Endodermal cell (in vitro differentiated cells): ENCODE data around the gene DNAAF8. TPM values are rescaled to one million over a fixed set of nuclear protein-coding genes. Genes with fewer than 3 reads are reported as not detected.

Experiments used
- DNase-seq: peaks from one replicate; pipeline ENCODE4 v3.0.0-alpha.2; 2017
- H3K27ac ChIP-seq: 2 replicates; pipeline ENCODE4 v1.5.1; 2013; ENCODE audit warnings: mild to moderate bottlenecking, low read depth, low read length, moderate library complexity
- H3K27me3 ChIP-seq: 2 replicates; pipeline ENCODE4 v1.6.1; 2013; ENCODE audit warnings: mild to moderate bottlenecking, low read length, moderate library complexity; ENCODE audit not compliant: insufficient read depth, control insufficient read depth, poor library complexity, severe bottlenecking
- H3K36me3 ChIP-seq: 2 replicates; pipeline ENCODE4 v1.7.0; 2013; ENCODE audit warnings: mild to moderate bottlenecking, low read length, moderate library complexity; ENCODE audit not compliant: control insufficient read depth, insufficient read depth
- H3K4me1 ChIP-seq: one replicate; pipeline ENCODE4 v1.7.0; 2013; ENCODE audit warnings: low read length; ENCODE audit not compliant: control insufficient read depth, insufficient read depth
- H3K4me3 ChIP-seq: 2 replicates; pipeline ENCODE4 v1.5.1; 2013; ENCODE audit warnings: mild to moderate bottlenecking, low read length, moderate library complexity
- H3K9ac ChIP-seq: 2 replicates; pipeline ENCODE4 v1.6.1; 2013; ENCODE audit warnings: mild to moderate bottlenecking, low read length, moderate library complexity; ENCODE audit not compliant: poor library complexity, severe bottlenecking; ENCODE audit errors: extremely low read depth
- H3K9me3 ChIP-seq: 2 replicates; pipeline ENCODE4 v1.6.1; 2013; ENCODE audit warnings: mild to moderate bottlenecking, low read length, moderate library complexity; ENCODE audit not compliant: control insufficient read depth
- H3K27ac Mint-ChIP-seq: 2 replicates; pipeline ENCODE4 v1.8.0; 2020; ENCODE audit warnings: mixed read lengths
- H3K27me3 Mint-ChIP-seq: 2 replicates; pipeline ENCODE4 v1.8.0; 2021; ENCODE audit warnings: mild to moderate bottlenecking, mixed read lengths; ENCODE audit not compliant: insufficient read depth
- H3K36me3 Mint-ChIP-seq: 2 replicates; pipeline ENCODE4 v1.8.0; 2020; ENCODE audit warnings: low read depth, mixed read lengths
- H3K4me1 Mint-ChIP-seq: 2 replicates; pipeline ENCODE4 v1.8.0; 2020; ENCODE audit warnings: mixed read lengths
- H3K4me3 Mint-ChIP-seq: 2 replicates; pipeline ENCODE4 v1.8.0; 2020; ENCODE audit warnings: mild to moderate bottlenecking, moderate library complexity, mixed read lengths
- H3K9me3 Mint-ChIP-seq: 2 replicates; pipeline ENCODE4 v1.8.0; 2020; ENCODE audit warnings: mild to moderate bottlenecking, mixed read lengths
- WGBS, 2 experiments: methylation state at CpG; one replicate each; pipeline versions ENCODE4 v1.1.5 to v1.1.7; 2013; ENCODE audit warnings: missing lambda C conversion rate in 2 of 2, mixed read lengths in 1 of 2; ENCODE audit not compliant: insufficient coverage in 1 of 2, insufficient read length in 1 of 2; 5-methylcytosine and 5-hydroxymethylcytosine counted together
- total RNA-seq, 2 donors: library from RNA; stranded (reverse); fragmentation: NEBNext Ultra II Directional in 1 of 2; extraction: Animal tissue kit (Norgen Biotek cat#: 25700) in 1 of 2; gene quantifications; 2 replicates in 1 of 2; 3 replicates in 1 of 2; pipeline ENCODE4 v1.2.1, GENCODE V29; 2021
- TF ChIP-seq, protein P1 (sequence below): fragments of 200-600 bp; sonication (generic); conservative IDR thresholded peaks from 2 replicates; pipeline ENCODE4 v1.5.0; 2021; ENCODE audit warnings: antibody characterized with exemption, mild to moderate bottlenecking

Gene DNAAF8
- total RNA-seq, 2 donors from 2014 or later = 0.35 to 0.64 TPM

DNA sequence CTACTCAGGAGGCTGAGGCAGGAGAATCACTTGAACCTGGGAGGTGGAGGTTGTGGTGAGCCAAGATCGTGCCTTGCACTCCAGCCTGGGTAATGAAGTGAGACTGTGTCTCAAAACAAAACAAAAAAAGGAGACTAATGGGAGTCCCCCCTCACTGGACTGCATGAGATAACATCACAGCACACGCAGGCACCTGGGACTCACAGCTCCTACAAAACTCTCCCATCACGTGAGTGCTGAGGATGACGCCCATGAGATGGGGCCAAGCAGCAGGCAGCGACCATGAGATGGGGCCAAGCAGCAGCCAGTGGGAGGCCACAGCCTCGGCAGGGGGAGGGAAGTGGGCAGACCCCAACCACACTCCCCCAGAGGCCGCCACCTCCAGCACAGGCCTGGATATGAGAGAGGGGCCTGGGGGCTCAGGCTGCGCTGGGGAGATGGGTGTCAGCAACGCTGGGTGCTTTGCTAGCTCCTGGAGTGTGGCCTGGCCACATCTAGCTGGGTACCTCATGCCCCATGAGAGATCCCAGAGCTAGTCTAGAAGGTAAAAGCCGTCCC is 15.4 kb downstream of the DNAAF8 start:
- no peaks in the 10 kb centered on the region for H3K27me3 ChIP-seq
- DNase-seq = no peak

DNA sequence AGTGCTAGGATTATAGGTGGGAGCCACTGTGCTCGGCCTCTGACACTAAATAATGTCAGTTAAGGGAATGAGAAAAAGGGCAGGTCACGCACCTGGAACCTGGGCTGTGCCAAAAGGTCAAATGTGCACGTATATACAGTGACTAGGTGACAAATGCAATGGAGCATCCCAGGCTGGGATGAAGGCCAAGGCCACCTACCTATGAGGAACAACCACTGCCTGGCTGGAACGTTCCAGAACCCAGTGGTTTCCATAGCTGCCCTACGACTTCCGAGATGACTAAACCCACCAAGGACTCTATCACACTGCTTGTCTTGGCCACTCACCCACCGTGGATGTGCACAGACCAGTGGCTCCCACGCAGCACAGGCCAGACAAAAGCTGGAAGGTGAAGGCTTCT is 16.6 kb downstream of the DNAAF8 start:
- TF ChIP-seq, protein P1, sequence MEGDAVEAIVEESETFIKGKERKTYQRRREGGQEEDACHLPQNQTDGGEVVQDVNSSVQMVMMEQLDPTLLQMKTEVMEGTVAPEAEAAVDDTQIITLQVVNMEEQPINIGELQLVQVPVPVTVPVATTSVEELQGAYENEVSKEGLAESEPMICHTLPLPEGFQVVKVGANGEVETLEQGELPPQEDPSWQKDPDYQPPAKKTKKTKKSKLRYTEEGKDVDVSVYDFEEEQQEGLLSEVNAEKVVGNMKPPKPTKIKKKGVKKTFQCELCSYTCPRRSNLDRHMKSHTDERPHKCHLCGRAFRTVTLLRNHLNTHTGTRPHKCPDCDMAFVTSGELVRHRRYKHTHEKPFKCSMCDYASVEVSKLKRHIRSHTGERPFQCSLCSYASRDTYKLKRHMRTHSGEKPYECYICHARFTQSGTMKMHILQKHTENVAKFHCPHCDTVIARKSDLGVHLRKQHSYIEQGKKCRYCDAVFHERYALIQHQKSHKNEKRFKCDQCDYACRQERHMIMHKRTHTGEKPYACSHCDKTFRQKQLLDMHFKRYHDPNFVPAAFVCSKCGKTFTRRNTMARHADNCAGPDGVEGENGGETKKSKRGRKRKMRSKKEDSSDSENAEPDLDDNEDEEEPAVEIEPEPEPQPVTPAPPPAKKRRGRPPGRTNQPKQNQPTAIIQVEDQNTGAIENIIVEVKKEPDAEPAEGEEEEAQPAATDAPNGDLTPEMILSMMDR = no peak
- Histone ChIP-seq H3K9ac (no peak overlapping the region), H3K36me3 (peaks cover 41% of the 10 kb centered on the region), H3K4me1 (no peaks in the 10 kb centered on the region), H3K27ac (no peak overlapping the region), H3K9me3 (peaks cover 11% of the 10 kb centered on the region), H3K4me3 (no peak overlapping the region), H3K27me3 (no peaks in the 10 kb centered on the region)
- Mint-ChIP-seq H3K4me3 (no peak overlapping the region), H3K4me1 (no peaks in the 10 kb centered on the region), H3K27me3 (no peaks in the 10 kb centered on the region), H3K27ac (no peak overlapping the region), H3K9me3 (peaks cover 11% of the 10 kb centered on the region), H3K36me3 (peaks cover 31% of the 10 kb centered on the region)
- 94 to 95% methylated on average over 4 to 8 of the region's 8 CpGs for WGBS, 2 experiments
- no peak for DNase-seq

More for the DNA sequence above, 15.4 kb downstream of the DNAAF8 start:
- H3K4me1 Mint-ChIP-seq = no peaks in the 10 kb centered on the region
- peaks cover 2% of the 10 kb centered on the region for H3K9me3 Mint-ChIP-seq
- H3K27me3 Mint-ChIP-seq = no peaks in the 10 kb centered on the region
- no peak overlapping the region for H3K4me3 Mint-ChIP-seq
- Histone ChIP-seq H3K36me3 (peaks cover 29% of the 10 kb centered on the region), H3K9ac (no peak overlapping the region), H3K4me1 (no peaks in the 10 kb centered on the region), H3K27ac (no peak overlapping the region), H3K4me3 (no peak overlapping the region), H3K9me3 (peaks cover 2% of the 10 kb centered on the region)
- H3K27ac Mint-ChIP-seq = no peak overlapping the region
- 92 to 98% methylated on average over 7 to 10 of the region's 10 CpGs for WGBS, 2 experiments
- peaks cover 21% of the 10 kb centered on the region for H3K36me3 Mint-ChIP-seq
- TF ChIP-seq, protein P1 = no peak

- no peak overlapping the region for H3K4me3 Mint-ChIP-seq
- Histone ChIP-seq H3K36me3 (peaks cover 56% of the 10 kb centered on the region), H3K27ac (no peak overlapping the region), H3K27me3 (no peaks in the 10 kb centered on the region), H3K4me1 (no peaks in the 10 kb centered on the region), H3K9me3 (peaks cover 17% of the 10 kb centered on the region), H3K9ac (no peak overlapping the region), H3K4me3 (no peak overlapping the region)
- no peak overlapping the region for H3K27ac Mint-ChIP-seq
- no peaks in the 10 kb centered on the region for H3K4me1 Mint-ChIP-seq
- H3K36me3 Mint-ChIP-seq = peaks cover 46% of the 10 kb centered on the region
- peaks cover 17% of the 10 kb centered on the region for H3K9me3 Mint-ChIP-seq
- WGBS, 2 experiments = 96% methylated on average over 30 to 44 of the region's 44 CpGs
- DNase-seq = no peak
- H3K27me3 Mint-ChIP-seq = no peaks in the 10 kb centered on the region
- TF ChIP-seq, protein P1 = no peak
These were observed 18.2 kb downstream of the DNAAF8 start for GRCh38 chr16:4752351-4753100.
